Measurements from ENCODE around the gene PCDHB9.
"Not testable (repeated sequence)": the region's sequence is repeated elsewhere in the genome, so short reads cannot be mapped to it uniquely, and the experiment has no call there.

GRCh38 chr5:141188682-141189081 is 1.7 kb downstream of the PCDHB9 start:
- TF ChIP-seq CTCF (conservative IDR thresholded peaks at IDR 0.05); EZH2 (IDR thresholded peaks at IDR 0.05; ENCODE audit: low read depth): not testable (repeated sequence)
